LHCN-M2 (cell line): ENCODE results near the gene CPNE4. TPM values are rescaled to one million over a fixed set of nuclear protein-coding genes. Genes with fewer than 3 reads are reported as not detected.

ENCODE experiments used
- DNase-seq: peaks from one replicate; pipeline ENCODE4 v3.0.0-alpha.2; 2012; ENCODE audit warnings: low read depth
- total RNA-seq: library from RNA; depleted of rRNA; stranded (reverse); fragments of >200 nt; gene quantifications from 2 replicates; pipeline ENCODE4 v1.2.3, GENCODE V29; 2014

Gene CPNE4
- total RNA-seq, 1 experiment from 2014 or later, result 0.06 TPM

DNA sequence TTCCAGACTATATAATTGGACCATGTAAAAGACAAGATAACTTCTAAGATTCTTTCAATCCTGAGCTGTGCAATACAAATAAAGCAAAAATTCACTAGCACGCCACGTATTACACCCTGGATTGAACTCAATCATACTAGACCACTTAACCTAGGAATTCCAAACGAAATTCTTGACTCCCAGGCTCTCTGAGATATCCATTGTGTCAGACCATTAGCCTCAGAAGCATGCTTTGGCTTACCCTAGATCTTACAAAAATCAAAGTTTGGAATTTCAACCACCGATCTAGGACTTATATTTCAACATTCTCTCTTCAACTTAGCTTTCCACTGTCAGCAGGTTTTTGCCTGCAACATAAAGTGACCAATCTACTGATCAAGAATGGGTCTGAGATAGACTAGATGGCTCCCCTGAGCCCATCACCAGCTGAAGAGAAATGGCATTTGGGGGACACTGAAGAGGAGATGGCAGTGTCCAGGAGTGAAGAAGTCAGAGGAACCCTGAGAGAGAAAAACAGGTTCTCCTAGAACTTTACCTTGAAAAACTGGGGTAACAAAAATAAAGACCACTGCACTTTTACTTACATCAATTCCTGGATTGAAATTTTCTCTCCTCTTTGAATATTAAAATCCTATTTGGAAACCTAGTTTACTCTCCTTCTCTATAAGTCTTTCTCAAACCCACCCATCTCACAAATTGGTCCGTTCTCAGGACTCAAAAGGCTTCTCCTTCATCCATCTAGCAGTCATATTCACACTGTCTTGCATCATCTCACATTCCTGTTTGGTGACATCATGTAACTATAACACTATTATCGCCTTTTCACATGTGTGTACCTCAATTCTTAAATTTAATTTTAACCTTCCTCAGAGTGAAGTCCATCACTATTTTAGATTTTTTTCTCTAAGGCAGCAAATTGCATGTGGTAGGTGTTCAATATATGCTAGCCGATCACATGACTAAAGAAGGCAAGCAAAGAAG is 18.5 kb downstream of the CPNE4 start:
- no peak for DNase-seq

DNA sequence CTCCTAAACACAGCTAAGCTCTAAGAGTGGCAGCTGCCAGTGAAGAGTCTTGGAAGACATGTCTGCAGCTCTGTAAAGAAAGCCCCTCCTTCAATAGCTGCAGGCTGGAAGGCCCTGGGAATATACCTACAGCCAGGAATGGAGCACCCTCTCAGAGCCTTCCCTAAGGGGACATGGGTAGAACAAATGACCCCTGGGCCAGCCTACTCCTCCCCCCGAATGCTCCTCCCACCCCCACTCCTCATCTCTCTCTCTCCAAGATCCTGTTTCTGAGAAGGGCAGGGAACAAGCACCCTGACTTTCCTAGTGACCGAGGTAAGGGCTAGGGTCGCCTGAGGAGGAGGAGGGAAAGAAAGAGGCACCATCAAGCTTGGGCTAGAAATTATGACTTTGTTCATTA is 20.7 kb downstream of the CPNE4 start:
- no peak for DNase-seq

GRCh38 chr3:132009241-132009640 is 25.6 kb downstream of the CPNE4 start:
- DNase-seq, result no peak

- DNase-seq, result no peak
These were observed 26.0 kb downstream of the CPNE4 start for GRCh38 chr3:132008837-132009236.

DNA sequence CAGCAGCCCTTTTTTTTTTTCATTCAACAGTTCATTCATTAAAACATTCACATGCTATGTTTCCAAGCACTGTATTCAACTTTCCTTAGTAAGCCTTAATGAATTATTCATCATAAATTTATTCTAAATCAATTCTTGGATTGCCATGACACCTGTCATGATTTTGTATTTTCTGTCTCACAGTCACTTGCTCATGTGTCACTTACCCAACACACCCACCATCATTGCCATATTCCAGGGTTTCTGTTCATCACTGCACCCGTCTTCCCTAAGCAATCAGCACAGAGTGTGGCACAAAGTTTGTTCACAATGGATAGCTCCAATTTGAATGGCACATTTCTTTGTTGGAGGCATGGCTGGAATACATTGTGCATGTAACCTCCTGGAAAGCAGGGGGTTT is 27.2 kb downstream of the CPNE4 start:
- DNase-seq, result no peak

GRCh38 chr3:132006605-132007204 is 28.1 kb downstream of the CPNE4 start:
- DNase-seq, result peak; percentile 59

DNA sequence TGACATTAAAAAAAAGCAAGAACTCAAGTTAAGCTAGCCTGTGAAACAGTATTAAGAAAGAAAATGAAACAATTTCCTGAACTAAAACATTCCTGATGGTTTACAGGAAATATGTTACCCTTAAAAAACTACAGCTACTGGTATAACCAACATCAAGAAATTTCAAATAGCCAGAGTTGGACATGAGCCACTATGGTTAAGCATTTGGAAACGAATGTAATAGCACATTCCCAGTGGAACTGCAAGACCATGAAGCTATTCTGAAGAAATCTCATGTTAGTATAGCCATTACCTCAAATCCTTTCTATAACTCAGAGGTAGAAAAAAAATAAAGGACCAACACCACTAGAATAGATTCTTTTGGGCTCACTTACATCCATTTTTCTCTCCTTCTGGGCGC is 30.2 kb downstream of the CPNE4 start:
- peak; percentile 64 for DNase-seq

- no peak for DNase-seq
These were observed 31.1 kb downstream of the CPNE4 start for GRCh38 chr3:132003685-132004084.

- DNase-seq, result no peak
These were observed 32.8 kb downstream of the CPNE4 start for GRCh38 chr3:132001999-132002398.

DNA sequence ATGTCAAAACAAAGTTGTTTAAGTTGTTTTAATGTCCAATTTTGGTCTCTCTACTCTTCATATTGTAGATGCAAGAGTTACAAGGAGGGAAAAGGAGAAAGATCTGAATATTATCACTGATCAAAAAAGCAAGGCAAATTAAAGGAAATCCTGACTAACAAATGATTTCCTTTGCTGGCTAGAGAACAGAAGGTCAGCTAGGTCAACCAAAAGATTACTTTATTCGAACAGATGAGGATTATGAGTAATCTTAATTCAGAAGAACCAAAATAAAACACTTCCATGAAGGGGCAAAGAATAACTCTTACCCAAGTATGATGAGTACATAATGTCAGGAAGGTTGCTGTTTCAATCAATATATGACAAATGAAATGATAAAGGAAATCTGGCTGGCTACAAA is 33.8 kb downstream of the CPNE4 start:
- peak; percentile 67 for DNase-seq

- DNase-seq, result no peak
These were observed 36.8 kb downstream of the CPNE4 start for GRCh38 chr3:131998027-131998426.

GRCh38 chr3:131995891-131996290 is 38.9 kb downstream of the CPNE4 start:
- DNase-seq, result peak; percentile 32

- DNase-seq, result no peak
These were observed 45.5 kb downstream of the CPNE4 start for GRCh38 chr3:131989318-131989717.

GRCh38 chr3:131988209-131988608 is 46.6 kb downstream of the CPNE4 start:
- no peak for DNase-seq

GRCh38 chr3:131983689-131984088 is 51.1 kb downstream of the CPNE4 start:
- no peak for DNase-seq

- DNase-seq, result no peak
These were observed 53.5 kb downstream of the CPNE4 start for GRCh38 chr3:131981323-131981722.

DNA sequence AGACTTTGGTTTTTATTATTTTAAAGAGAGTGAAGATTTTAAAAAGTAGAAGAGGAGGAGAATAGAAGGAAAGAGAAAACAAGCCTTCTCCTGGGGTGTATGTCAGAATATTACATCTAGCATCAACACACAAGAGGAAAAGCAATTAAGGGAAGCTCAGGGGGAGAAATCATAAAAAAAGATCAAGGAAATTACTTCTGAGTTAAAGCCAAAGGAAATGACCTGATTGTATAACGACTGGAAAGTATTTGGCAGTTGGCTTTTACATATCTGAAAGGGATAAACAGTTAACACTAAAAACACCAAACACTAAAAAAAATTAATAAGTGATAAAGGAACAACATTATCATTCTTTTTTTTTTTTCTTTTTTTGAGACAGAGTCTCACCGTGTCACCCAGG is 58.4 kb downstream of the CPNE4 start:
- no peak for DNase-seq

- DNase-seq, result no peak
These were observed 59.8 kb downstream of the CPNE4 start for GRCh38 chr3:131975047-131975446.

GRCh38 chr3:131973731-131974130 is 61.1 kb downstream of the CPNE4 start:
- DNase-seq, result peak; percentile 13

DNA sequence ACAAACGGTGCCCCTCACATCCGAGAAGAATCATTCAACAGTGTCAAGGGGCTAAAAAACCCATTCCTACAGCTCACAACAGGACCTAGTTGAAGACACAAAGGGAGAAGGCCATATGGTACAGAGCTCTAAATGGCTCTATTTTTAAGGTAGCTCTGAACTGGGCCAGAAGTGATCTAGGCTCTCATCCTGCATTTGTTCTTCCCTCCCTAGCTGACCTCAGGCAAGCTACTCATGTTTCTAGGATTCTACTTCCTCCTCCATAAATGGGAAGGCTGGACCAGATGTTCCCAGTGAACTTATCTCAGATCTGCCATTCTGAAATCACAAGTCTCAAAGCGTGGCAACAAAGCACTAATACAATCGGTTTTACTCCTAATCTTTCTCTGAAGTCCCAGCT is 62.3 kb downstream of the CPNE4 start:
- peak; percentile 8 for DNase-seq

GRCh38 chr3:131972091-131972490 is 62.7 kb downstream of the CPNE4 start:
- no peak for DNase-seq

- peak; percentile 18 for DNase-seq
These were observed 71.4 kb downstream of the CPNE4 start for GRCh38 chr3:131963442-131963841.

DNA sequence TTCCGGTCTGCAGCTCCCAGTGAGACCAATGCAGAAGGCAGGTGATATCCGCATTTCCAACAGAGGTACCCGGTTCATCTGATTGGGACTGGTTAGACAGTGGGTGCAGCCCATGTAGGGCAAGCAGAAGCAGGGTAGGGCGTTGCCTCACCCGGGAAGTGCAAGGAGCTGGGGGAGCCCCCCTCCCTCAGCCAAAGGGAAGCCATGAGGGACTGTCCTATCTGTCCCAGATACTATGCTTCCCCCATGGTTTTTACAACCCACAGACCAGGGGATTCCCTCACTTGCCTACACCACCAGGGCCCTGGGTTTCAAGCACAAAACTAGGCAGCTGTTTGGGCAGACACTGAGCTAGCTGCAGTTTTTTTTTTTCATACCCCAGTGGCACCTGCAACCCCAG is 71.8 kb downstream of the CPNE4 start:
- DNase-seq, result no peak
